ENCODE results near the gene AIFM2. TPM values are rescaled to one million over a fixed set of nuclear protein-coding genes. Genes with fewer than 3 reads are reported as not detected.
A peak's percentile ranks its signal among the peaks of the same experiment; 100 is the strongest.

The AIFM2 gene
- total and polyA plus RNA-seq, 2 of the 13 experiments (the other 11 are each of a cell fraction or from before 2014, with no cell fraction given), result 20.3 to 29.5 TPM

GRCh38 chr10:70132098-70133029 is at the start of gene AIFM2 (continued):
- no peak for TF ChIP-seq ZNF883 (CRISPR knock-in tag; IDR thresholded peaks at IDR 0.05; ENCODE audit: not compliant biosample characterization)
- peak; percentile 45; the same call in 1 of the 2 replicates for TF ChIP-seq TFDP1 (CRISPR knock-in tag; IDR thresholded peaks at IDR 0.05; ENCODE audit: borderline replicate concordance)
- TF ChIP-seq DNMT1 (CRISPR knock-in tag; IDR thresholded peaks at IDR 0.05), result peak; percentile 66
- TF ChIP-seq POGZ (CRISPR knock-in tag; IDR thresholded peaks at IDR 0.05), result peak; percentile 63; the same call in 1 of the 2 replicates
- no peak for TF ChIP-seq RAD51 (IDR thresholded peaks at IDR 0.05; ENCODE audit: borderline replicate concordance)
- TF ChIP-seq FOXA1 (IDR thresholded peaks at IDR 0.05), result no peak
- peak; percentile 30; the same call in 1 of the 2 replicates for TF ChIP-seq FOXA1 (CRISPR knock-in tag; IDR thresholded peaks at IDR 0.05)
- no peak for TF ChIP-seq PRPF4 (IDR thresholded peaks at IDR 0.05; ENCODE audit: low read depth, low read length, poor library complexity, severe bottlenecking)
- TF ChIP-seq ZNF383 (CRISPR knock-in tag; IDR thresholded peaks at IDR 0.05; ENCODE audit: borderline replicate concordance), result no peak
- TF ChIP-seq GLI4 (CRISPR knock-in tag; IDR thresholded peaks at IDR 0.05; ENCODE audit: borderline replicate concordance), result 0 out of 2 replicates have a peak, but pooled peaks have one; percentile 20
- TF ChIP-seq IKZF4 (CRISPR knock-in tag; IDR thresholded peaks at IDR 0.05; ENCODE audit: borderline replicate concordance, low read depth, not compliant biosample characterization), result no peak
- peak; percentile 80; the same call in 1 of the 2 replicates for TF ChIP-seq ATF7-NPFF (CRISPR knock-in tag; IDR thresholded peaks at IDR 0.05; ENCODE audit: low read depth)
- TF ChIP-seq ZNF143 (CRISPR knock-in tag; IDR thresholded peaks at IDR 0.05), result peak; percentile 51
- 0 out of 2 replicates have a peak, but pooled peaks have one; percentile 47 for TF ChIP-seq EEA1 (CRISPR knock-in tag; IDR thresholded peaks at IDR 0.05; ENCODE audit: borderline replicate concordance)
- TF ChIP-seq RBM39 (IDR thresholded peaks at IDR 0.05; ENCODE audit: low read depth, low read length, poor library complexity, severe bottlenecking), result no peak
- TF ChIP-seq ZNF562 (CRISPR knock-in tag; IDR thresholded peaks at IDR 0.05; ENCODE audit: borderline replicate concordance), result no peak
- TF ChIP-seq AKNA (CRISPR knock-in tag; IDR thresholded peaks at IDR 0.05; ENCODE audit: borderline replicate concordance), result no peak
- no peak for TF ChIP-seq ZNF33B (CRISPR knock-in tag; IDR thresholded peaks at IDR 0.05)
- TF ChIP-seq DBP (CRISPR knock-in tag; IDR thresholded peaks at IDR 0.05; ENCODE audit: not compliant biosample characterization), result peak; percentile 44
- TF ChIP-seq ZNF160 (CRISPR knock-in tag; IDR thresholded peaks at IDR 0.05), result no peak

All from HepG2 (cell line).